GM12872 (cell line): ENCODE measurements around the gene SLC25A38.

Experiments
- CTCF ChIP-seq: IDR thresholded peaks from 3 replicates; pipeline ENCODE4 v1.5.1; 2011; ENCODE audit warnings: low read depth, mild to moderate bottlenecking, low read length, moderate library complexity; ENCODE audit not compliant: insufficient read depth

Gene SLC25A38

GRCh38 chr3:39381432-39381831 lies 1.7 kb upstream of the SLC25A38 start:
- TF ChIP-seq CTCF = no peak

- no peak for TF ChIP-seq CTCF
Observed at GRCh38 chr3:39383881-39384664, 903 bp downstream of the SLC25A38 start.

- TF ChIP-seq CTCF = no peak
Observed at GRCh38 chr3:39384665-39385000, 1.5 kb downstream of the SLC25A38 start.

GRCh38 chr3:39385456-39386090 lies 2.4 kb downstream of the SLC25A38 start:
- no peak for TF ChIP-seq CTCF

- TF ChIP-seq CTCF = no peak
Observed at GRCh38 chr3:39386318-39386717, 3.1 kb downstream of the SLC25A38 start.

GRCh38 chr3:39387411-39387975 lies 4.3 kb downstream of the SLC25A38 start:
- no peak for TF ChIP-seq CTCF

GRCh38 chr3:39388153-39388552 lies 5.0 kb downstream of the SLC25A38 start:
- TF ChIP-seq CTCF = no peak
